HL-60 (cell line): ENCODE measurements around the gene HACD4.
"Not testable (repeated sequence)": the region's sequence is repeated elsewhere in the genome, so short reads cannot be mapped to it uniquely, and the experiment has no call there.

ENCODE experiments used
- POLR2AphosphoS5 ChIP-seq: IDR thresholded peaks from 2 replicates; pipeline ENCODE4 v1.6.1; 2012; ENCODE audit warnings: low read depth
- TF ChIP-seq, protein P1 (sequence below): IDR thresholded peaks from one replicate; pipeline ENCODE4 v1.5.1; 2011; ENCODE audit warnings: low read length, control low read depth, inconsistent platforms; ENCODE audit not compliant: insufficient read depth

- TF ChIP-seq, protein P1, sequence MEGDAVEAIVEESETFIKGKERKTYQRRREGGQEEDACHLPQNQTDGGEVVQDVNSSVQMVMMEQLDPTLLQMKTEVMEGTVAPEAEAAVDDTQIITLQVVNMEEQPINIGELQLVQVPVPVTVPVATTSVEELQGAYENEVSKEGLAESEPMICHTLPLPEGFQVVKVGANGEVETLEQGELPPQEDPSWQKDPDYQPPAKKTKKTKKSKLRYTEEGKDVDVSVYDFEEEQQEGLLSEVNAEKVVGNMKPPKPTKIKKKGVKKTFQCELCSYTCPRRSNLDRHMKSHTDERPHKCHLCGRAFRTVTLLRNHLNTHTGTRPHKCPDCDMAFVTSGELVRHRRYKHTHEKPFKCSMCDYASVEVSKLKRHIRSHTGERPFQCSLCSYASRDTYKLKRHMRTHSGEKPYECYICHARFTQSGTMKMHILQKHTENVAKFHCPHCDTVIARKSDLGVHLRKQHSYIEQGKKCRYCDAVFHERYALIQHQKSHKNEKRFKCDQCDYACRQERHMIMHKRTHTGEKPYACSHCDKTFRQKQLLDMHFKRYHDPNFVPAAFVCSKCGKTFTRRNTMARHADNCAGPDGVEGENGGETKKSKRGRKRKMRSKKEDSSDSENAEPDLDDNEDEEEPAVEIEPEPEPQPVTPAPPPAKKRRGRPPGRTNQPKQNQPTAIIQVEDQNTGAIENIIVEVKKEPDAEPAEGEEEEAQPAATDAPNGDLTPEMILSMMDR: not testable (repeated sequence)
- TF ChIP-seq POLR2AphosphoS5: not testable (repeated sequence)
Measured at GRCh38 chr9:20974191-20974938, 57.1 kb downstream of the HACD4 start.
